HG03442 (cell line): Measurements from ENCODE around the gene ACOT13.
"Not testable (repeated sequence)": the region's sequence is repeated elsewhere in the genome, so short reads cannot be mapped to it uniquely, and the experiment has no call there.

Experiments
- ATAC-seq: cut with Tn5 transposase; IDR thresholded peaks from one replicate; pipeline ENCODE4 v1.9.1; 2021; ENCODE audit warnings: mild to moderate bottlenecking, moderate library complexity; ENCODE audit not compliant: unreplicated experiment

ACOT13 gene

DNA sequence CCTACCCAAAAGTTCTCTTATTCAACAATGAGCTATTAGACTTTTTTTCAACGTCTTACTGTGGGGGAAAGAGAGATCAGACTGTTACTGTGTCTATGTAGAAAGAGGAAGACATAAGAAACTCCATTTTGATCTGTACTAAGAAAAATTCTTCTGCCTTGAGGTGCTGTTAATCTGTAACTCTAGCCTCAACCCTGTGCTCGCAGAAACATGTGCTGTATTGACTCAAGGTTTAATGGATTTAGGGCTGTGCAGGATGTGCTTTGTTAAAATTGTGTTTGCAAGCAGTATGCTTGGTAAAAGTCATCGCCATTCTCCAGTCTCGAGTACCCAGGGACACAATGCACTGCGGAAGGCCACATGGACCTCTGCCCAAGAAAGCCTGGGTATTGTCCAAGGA is 5.1 kb upstream of the ACOT13 start:
- not testable (repeated sequence) for ATAC-seq

DNA sequence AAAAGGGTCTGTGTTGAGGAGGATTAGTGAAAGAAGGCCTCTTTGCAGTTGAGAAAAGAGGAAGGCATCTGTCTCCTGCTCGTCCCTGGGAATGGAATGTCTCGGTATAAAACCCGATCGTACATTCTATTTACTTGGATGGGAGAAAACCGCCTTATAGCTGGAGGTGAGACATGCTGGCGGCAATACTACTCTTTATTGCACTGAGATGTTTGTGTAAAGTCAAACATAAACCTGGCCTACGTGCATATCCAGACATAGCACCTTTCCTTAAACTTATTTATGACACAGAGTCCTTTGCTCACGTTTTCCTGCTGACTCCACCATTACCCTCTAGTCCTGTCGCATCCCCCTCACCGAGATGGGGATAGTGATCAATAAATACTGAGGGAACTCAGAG is 4.6 kb upstream of the ACOT13 start:
- no peak for ATAC-seq

DNA sequence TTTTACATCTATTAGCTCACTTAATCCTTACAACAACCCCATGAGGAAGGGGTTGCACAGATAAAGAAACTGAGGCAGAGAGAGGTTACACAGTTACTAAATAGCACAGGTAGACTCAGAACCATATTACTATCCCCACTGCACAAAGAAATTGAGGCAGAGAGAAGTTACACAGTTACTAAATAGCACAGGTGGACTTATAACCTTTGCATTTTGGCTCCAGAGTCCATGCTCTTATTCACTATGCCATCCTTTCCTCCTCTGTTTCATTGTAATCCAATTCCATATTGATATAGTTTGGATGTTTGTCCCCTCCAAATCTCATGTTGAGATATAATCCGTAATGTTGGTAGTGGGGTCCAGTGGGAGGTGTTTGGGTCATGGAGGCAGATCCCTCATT is 3.7 kb upstream of the ACOT13 start:
- ATAC-seq, result no peak

DNA sequence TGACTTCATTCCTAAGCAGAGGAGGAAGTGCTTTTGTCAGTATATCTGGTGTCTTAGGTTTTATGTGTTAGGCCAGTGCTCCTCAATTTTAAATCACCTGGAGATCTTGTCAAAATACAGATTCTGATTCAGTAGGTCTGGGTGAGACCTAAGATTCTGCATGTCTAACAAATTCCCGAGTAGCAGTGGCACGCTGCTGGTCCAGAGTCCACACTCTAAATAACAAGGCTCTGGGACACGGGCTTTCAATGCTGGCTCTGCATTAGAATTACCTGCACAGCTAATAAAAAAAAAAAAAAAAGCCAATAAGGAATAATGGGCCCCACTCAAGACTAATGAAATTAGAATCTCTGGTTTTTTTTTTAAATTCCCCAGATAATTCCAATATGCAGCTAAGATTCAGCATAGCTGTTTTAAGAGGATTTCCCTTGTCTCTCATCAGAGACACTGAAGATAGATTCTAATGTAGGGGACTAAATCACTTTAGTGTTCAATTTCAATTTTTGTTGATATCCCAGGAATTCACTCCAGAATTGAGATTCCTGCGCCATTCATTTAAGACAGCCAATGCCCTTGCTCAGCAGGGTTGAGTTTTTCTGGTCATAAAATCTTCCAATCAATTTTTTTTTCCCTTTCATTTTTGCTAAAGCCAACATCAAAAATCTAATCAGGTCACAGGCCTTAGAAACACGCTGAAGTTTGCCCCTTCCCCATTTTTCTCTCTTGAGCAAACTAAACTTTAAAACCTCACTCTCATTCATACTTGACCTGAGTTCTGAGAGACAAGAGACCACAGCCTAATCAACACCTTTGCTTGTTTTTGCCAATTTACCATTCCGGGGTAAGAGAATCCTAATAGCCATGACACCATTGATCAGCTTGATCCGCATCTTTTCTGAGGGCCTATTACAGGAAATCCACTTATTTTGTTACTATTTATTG is 2.6 kb upstream of the ACOT13 start:
- no peak for ATAC-seq

DNA sequence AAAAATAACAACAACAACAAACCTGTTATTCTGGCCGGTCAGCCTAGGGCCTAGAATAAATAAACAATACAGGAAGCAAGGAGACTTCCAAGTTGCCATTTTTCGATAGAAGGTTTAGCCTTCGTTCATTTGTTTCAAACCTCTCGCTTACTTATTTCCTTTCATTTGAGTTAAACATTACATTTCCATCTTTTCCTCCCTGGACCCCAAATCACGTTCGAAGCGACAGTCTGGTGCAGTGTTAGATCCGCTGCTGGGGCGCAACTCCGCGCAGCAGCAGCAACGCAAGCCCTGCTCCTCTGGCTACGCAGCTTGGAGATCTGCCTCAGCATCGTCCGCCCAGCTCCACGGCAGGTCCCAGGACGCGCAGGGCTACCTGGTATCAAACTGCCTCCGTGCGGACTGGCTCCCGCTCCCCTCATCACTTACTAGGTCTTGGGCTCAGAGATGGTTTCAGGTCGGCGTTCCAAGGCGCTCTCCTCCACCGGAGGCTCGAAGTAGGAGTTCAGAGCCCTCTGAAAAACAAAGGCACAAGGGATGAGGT is 708 bp upstream of the ACOT13 start:
- peak; percentile 25 for ATAC-seq

DNA sequence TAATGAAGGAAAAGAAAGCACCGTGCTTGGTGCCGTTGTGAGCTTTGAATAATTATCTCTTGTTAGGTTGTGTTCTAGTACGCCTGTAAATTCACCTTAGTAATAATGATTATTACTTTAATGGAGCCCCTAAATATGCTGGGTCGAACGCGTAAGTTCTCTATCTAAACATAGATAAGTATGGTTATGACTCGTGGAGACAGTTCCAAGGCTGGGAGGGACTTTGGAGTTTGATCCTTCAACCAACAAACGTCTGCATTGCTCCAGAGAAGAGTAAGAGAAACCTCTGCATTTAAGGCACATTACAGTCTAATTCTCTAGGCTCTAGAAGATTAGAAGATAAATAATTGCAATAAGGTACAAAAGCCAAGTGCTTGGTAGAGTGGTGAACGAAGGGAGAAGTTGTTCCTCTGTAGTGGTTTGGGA is 514 bp downstream of the ACOT13 start:
- ATAC-seq, result peak; percentile 0

DNA sequence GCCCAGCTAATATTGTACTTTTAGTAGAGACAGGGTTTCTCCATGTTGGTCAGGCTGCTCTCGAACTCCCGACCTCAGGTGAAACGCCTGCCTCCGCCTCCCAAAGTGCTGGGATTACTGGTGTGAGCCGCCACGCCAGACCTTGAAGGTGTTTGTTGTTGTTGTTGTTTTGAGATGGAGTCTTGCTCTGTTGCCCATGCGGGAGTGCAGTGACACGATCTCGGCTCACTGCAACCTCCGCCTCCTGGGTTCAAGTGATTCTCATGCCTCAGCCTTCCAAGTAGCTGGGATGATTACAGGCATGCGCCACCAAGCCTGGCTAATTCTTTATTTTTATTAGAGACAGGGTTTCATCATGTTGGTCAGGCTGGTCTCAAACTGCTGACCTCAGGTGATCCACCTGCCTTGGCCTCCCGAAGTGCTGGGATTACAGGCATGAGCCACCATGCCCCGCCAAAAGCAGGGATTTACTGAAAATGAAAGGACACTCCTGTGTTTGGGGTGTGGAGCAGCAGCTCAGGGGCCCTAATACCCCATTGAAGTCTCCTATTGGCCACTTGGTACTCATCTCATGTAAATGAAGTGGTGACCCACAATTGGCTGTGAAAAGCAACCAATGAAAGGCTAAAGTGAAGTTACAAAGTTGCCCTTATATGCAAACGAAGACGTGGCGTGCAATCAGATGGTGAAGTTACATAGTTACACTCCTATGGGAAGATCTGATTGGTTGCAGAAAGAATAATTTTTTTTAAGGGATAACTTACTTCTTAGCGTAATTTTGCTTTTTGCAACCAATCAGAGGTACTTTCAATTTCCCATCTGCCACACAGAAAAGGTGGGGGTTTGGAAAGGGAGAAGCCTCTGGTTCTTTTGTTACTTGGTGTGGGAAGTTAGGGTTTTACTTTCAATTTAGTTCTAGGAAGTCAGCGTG is 1.5 kb downstream of the ACOT13 start:
- ATAC-seq, result not testable (repeated sequence)

DNA sequence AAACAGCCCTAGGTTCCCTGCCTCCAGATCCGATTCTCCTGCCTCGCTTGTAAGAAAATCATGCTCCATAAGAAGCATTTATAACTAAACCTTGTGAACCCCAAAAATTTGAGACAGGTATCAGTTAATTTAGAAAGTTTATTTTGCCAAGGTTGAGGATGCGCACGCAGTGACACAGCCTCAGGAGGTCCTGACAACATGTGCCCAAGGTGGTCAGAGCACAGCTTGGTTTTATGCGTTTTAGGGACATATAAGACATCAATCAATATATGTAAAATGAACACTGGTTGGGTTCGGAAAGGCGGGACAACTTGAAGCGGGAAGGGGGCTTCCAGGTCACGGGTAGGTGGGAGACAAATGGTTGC is 2.1 kb downstream of the ACOT13 start:
- no peak for ATAC-seq

DNA sequence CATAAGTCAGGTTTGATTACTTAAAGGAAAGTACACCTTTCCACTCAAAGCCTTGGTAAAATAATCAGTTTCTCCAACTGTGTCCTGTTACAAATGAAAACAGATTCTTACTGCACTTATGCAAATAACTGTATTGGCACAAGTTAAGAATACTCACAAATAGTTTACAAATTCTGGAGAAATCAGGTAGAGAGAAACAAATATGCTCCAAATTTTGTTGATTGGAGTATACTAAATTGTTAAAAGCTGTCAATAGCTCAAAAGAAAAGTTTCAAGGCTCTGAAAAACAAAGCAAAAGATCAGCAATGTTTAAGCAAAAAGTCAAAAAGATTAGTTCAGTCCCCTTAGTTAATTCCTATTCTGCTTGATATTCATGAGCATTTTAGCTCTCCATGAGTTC is 3.6 kb downstream of the ACOT13 start:
- ATAC-seq, result not testable (repeated sequence)

DNA sequence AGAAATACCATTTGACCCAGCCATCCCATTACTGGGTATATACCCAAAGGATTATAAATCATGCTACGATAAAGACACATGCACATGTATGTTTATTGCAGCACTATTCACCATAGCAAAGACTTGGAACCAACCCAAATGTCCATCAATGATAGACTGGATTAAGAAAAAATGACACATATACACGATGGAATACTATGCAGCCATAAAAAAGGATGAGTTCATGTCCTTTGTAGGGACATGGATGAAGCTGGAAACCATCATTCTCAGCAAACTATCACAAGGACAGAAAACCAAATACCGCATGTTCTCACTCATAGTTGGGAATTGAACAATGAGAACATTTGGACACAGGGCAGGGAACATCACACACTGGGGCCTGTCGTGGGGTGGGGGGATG is 4.2 kb downstream of the ACOT13 start:
- not testable (repeated sequence) for ATAC-seq

DNA sequence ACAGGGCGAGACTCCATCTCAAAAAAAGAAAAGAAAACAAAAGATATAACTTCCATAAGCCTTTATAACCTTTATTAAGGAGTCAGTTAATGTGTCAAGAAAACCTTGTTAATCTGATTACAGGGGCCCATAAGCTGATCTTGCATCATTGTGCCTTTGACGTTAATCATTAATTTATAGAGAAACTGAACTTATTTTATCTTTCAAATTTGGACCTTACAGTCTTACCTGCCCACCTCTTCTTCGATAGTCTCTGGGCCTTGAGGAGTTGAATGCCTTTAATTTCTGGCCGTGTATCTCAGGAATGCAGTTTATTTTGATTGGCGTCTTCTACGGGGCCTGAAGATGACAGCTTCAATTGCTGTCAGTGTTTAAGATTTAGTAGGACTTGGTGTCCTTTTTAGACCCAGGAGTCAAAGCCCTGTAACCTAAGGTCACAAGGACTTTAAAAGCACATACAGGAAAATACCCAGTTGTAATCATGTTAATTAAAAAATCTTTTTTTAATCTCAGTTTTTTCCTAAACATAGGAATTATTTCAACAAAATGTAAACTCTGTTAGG is 5.8 kb downstream of the ACOT13 start:
- no peak for ATAC-seq

DNA sequence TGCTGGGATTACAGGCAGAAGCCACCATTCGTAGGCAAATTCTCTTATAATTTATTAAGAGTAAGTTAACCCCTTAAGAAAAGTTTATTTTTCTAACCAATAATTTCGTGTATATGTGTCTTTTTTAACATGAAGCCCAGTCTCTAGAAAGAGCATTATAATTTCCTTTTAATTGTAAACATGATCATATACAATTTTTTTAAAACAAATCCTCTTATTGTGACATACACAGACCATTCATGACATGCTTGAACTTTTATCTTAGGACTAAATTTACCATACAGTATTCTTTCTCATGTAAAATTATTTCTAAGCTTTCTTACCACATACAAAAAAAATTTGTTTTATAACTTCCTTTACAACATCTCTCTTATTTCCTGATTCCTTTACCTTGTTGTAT is 6.7 kb downstream of the ACOT13 start:
- no peak for ATAC-seq

DNA sequence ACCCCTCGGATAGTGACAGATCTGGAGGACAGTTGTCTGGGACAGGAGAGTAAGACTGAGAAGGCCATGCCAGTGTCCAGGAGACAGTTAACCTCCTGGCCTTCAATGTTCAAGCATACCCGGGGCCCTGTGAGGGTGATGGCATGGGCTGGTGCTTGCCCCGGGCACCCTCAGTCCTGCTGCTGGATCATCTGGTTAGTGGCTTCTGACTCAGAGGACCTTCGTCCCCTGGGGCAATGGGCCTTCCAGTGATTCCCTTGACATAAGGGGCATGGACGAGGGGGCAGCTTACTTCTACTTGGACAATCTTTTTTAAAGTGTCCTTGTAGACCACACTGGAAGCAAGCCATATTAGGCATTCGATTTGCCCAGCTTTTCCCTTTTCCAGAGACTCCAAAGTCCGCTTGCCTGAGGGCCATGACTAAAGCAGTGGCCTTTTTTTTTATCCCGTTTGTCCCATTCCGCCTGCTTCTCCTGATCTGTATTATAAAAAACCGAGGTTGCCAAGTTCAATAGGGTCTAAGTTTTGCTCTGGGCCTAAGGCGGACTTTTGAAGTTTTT is 12.0 kb downstream of the ACOT13 start:
- not testable (repeated sequence) for ATAC-seq

DNA sequence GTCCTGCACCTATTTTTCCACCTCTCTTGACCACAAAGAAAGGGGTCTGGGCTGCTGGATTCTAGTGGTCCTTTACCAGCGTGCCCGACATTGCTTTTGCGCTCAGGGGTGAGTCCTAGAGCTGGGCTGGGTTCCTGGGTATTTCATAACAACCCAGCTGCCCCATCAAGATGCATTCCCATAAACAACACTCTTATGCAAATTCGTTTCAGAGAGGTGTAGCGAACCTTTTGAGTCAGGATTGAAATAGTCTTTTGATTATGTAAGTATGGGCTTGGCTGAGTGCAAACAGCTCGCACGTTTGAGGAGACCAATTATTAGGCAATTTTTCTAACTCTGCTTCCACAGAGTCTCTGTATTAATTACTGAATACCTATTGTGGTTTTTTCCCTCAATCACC is 13.7 kb downstream of the ACOT13 start:
- ATAC-seq, result no peak

DNA sequence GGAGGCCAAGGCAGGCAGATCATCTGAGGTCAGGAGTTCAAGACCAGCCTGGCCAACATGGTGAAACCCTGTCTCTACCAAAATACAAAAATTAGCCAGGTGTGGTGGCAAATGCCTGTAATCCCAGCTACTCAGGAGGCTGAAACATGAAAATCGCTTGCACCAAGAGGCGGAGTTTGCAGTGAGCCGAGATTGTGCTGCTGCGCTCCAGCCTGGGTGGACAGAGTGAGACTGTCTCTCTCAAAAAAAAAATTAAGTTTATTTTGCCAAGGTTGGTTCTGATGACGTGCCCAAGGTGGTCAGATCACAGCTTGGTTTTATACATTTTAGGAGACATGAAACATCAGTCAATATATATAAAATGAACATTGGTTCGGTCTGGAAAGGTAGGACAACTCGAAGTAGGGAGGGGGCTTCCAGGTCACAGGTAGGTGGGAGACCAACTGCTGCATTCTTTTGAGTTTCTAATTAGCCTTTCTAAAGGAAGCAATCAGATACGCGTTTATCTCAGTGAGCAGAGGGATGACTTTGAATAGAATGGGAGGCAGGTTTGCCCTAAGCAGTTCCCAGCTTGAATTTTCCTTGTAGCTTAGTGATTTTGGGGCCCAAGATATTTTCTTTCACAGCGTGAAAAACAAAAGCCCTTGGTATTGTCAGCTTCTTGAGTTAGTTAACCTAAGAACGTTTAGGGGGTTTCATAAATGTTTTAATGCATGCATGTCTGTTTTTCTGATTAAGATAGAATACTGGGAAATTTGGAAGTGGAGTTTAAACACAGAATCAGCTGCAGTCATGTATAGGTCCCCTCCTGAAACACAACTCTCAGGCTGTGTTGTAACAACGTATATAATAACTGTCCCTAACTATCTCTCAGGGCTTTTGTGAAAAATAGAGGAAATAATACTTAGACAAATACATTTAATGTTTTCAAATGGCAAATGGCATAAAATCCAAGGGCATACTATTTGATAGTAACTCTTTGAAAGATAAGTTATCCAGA is 16.7 kb downstream of the ACOT13 start:
- ATAC-seq, result no peak

DNA sequence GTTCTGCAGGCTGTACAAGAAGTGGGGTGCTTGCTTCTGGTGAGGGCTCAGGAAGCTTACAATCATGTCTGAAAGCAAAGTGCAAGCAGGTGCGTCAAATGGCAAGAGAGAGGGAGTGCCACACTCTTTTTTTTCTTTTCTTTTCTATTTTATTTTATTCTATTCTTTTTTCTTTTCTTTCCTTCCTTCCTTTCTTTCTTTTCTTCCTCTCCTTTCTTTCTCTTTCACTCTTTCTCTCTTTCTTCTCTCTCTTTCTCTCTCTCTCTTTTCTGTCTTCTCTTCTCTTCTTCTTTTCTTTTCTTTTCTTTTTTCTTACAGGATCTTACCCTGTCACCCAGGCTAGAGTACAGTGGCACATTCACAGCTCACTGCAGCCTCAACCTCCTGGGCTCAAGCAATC is 19.5 kb downstream of the ACOT13 start:
- ATAC-seq, result no peak

DNA sequence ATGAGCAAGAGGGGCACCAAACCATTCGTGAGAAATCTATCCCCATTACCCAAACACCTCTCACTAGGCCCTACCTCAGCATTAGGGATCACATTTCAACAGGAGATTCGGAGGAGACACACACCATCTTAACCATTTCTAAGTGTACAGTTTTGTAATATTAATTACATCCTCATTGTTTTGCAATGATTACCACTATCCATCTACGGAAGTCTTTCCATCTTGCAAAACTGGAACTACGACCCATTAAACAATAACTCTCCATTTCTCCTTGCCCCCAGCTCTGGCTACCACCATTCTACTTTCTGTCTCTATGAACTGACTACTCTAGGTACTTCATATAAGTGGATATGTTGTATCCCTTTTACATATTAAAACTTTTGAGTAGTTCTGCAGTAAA is 20.1 kb downstream of the ACOT13 start:
- no peak for ATAC-seq

DNA sequence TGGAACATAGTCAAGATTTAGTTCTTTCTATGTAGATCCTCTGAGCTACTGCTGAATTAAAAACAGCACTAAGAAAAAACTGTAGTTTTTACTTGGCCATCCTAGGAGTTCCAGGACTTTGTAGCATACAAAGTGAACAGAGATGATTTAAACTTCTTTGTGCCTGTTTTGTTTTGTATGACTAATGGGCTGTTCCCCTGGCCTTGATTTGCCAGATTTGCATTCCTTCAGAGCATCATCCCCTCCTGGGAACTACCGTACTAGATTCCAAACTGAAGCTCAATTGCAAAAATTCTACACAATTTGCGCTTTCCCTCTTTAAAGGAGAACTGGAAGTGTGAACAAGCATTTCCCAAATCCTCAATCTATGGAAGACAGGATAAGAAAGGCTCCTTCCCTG is 23.1 kb downstream of the ACOT13 start:
- no peak for ATAC-seq

DNA sequence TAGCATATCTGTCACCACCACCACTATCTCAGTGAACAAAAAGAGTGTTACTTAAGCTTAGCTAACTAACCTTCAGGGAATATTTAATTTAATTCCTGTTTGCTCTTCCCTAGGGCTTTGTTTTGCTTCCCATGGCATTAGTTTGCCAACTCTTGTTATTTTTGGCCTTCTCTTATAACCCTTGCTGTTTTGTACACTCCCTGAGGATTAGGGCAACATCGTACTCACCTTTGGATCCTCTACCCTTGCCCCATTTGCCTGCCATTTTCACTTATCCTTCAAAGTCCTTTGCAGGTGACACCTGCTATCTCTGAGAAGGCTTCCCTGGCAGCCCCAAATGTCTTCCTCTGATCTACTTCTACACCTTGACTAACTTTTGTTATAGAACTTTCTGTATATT is 23.7 kb downstream of the ACOT13 start:
- no peak for ATAC-seq

DNA sequence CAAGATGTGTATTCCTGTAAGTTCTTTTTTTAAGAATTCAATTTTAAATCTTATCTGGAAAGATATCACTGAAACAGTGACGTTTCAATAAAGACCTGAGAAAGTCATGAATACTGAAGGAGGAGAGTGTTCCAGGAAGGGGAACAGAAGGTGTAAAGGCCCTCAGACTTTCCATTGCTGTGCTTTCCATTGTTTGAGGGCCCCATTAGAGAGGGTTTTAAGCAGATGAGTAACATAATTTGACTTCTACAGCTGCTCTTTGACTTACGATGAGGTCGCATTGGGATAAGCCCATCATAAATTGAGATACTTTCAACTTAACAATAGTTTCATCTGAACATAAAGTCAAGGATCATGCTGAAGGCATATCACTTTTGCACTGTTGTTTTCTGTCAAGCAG is 24.7 kb downstream of the ACOT13 start:
- no peak for ATAC-seq
